A549 (cell line): ENCODE measurements around the gene PTGER1.

Source experiments
- CHD2 ChIP-seq: fragments of 150-350 bp; IDR thresholded peaks from 2 replicates; pipeline ENCODE4 v1.6.1; 2014; ENCODE audit warnings: low read length; ENCODE audit not compliant: partially characterized antibody
- CTCF ChIP-seq: fragments of >200 bp; sonication (Bioruptor Twin); formaldehyde crosslinking; IDR thresholded peaks from 3 replicates; pipeline ENCODE4 v1.5.1; 2016
- EP300 ChIP-seq, 2 experiments: fragments of >200 bp; sonication (Bioruptor Twin); formaldehyde crosslinking; IDR thresholded peaks; 2 replicates in 1 of 2; 3 replicates in 1 of 2; pipeline ENCODE4 v1.6.1; 2016 to 2017
- FOSL2 ChIP-seq, 2 experiments: fragments of 450-650 bp in 1 of 2; fragments of >200 bp in 1 of 2; sonication (Bioruptor Twin) in 1 of 2; formaldehyde crosslinking; IDR thresholded peaks; 2 replicates each; pipeline versions ENCODE4 v1.5.0 to v1.6.1; 2016 to 2020; ENCODE audit warnings: mild to moderate bottlenecking in 1 of 2, moderate library complexity in 1 of 2
- HDAC2 ChIP-seq: fragments of 200-600 bp; sonication (generic); IDR thresholded peaks from 2 replicates; pipeline ENCODE4 v1.6.1; 2016
- JUNB ChIP-seq: fragments of >200 bp; sonication (Bioruptor Twin); formaldehyde crosslinking; IDR thresholded peaks from 2 replicates; pipeline ENCODE4 v1.6.1; 2016
- KDM1A ChIP-seq: fragments of 200-600 bp; sonication (generic); IDR thresholded peaks from 2 replicates; pipeline ENCODE4 v1.6.1; 2016; ENCODE audit warnings: low read depth, mild to moderate bottlenecking
- MAX ChIP-seq: IDR thresholded peaks from 2 replicates; pipeline ENCODE4 v1.6.1; 2012
- MYC ChIP-seq: IDR thresholded peaks from 2 replicates; pipeline ENCODE4 v1.6.1; 2012; ENCODE audit warnings: mild to moderate bottlenecking, inconsistent platforms, low read length, improper control_type of control experiment, borderline replicate concordance
- POLR2A ChIP-seq: IDR thresholded peaks from 2 replicates; pipeline ENCODE4 v1.6.1; 2012; ENCODE audit warnings: mild to moderate bottlenecking, low read length
- RCOR1 ChIP-seq: fragments of 150-350 bp; IDR thresholded peaks from 2 replicates; pipeline ENCODE4 v1.6.1; 2014; ENCODE audit warnings: antibody characterized with exemption, low read length, low read depth
- ZC3H11A ChIP-seq: fragments of 450-650 bp; IDR thresholded peaks from 2 replicates; pipeline ENCODE4 v1.6.1; 2014; ENCODE audit warnings: antibody characterized with exemption, mild to moderate bottlenecking
- TF ChIP-seq, protein P1 (sequence below): IDR thresholded peaks from 2 replicates; pipeline ENCODE4 v1.6.1; 2012

DNA sequence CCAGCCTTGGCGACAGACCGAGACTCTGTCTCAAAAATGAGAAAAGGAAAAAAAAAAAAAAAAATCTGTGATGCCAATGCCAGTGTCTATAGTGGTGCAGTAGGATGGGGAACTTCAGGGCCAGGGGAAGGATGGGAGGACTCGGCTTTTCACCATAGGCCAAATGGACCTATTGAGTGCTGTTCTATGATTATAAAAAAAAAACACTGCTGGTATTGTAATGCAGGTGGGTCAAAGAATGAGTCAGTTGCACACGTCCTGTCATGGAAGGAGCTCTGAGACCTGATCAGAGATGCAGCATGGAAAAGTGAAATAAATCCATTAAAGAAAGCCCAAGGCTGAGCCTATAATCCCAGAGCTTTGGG lies 36.1 kb upstream of the PTGER1 start:
- TF ChIP-seq ZC3H11A (no peak), RCOR1 (no peak), CTCF (no peak), POLR2A (no peak), KDM1A (no peak), MYC (no peak), CHD2 (no peak), EP300 (IDR thresholded peaks at IDR 0.05) (no peak), JUNB (no peak), MAX (no peak), HDAC2 (no peak), FOSL2 (IDR thresholded peaks at IDR 0.05) (no peak), FOSL2 (CRISPR knock-in tag; IDR thresholded peaks at IDR 0.05) (no peak)
- TF ChIP-seq, protein P1, sequence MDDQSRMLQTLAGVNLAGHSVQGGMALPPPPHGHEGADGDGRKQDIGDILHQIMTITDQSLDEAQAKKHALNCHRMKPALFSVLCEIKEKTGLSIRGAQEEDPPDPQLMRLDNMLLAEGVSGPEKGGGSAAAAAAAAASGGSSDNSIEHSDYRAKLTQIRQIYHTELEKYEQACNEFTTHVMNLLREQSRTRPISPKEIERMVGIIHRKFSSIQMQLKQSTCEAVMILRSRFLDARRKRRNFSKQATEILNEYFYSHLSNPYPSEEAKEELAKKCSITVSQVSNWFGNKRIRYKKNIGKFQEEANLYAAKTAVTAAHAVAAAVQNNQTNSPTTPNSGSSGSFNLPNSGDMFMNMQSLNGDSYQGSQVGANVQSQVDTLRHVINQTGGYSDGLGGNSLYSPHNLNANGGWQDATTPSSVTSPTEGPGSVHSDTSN: no peak
